Astrocyte of the cerebellum (primary cell): ENCODE data around the gene CCDC9B.
A peak's percentile ranks its signal among the peaks of the same experiment; 100 is the strongest.

Experiments used
- DNase-seq: peaks from one replicate; pipeline ENCODE4 v3.0.0-alpha.2; 2011; ENCODE audit warnings: low read depth
- H3K4me3 ChIP-seq: 2 replicates; pipeline ENCODE4 v1.5.1; 2011; ENCODE audit warnings: mild to moderate bottlenecking, low read depth, low read length, moderate library complexity
- in situ Hi-C: cut with HindIII; loops from 2 replicates; pipeline ENCODE4 v1.10.0; 2017; ENCODE audit warnings: low sequenced_read_pairs
- TF ChIP-seq, protein P1 (sequence below): IDR thresholded peaks from 2 replicates; pipeline ENCODE4 v1.5.1; 2012; ENCODE audit warnings: low read length, low read depth, moderate library complexity, mild to moderate bottlenecking; ENCODE audit errors: missing control alignments

Gene CCDC9B

DNA sequence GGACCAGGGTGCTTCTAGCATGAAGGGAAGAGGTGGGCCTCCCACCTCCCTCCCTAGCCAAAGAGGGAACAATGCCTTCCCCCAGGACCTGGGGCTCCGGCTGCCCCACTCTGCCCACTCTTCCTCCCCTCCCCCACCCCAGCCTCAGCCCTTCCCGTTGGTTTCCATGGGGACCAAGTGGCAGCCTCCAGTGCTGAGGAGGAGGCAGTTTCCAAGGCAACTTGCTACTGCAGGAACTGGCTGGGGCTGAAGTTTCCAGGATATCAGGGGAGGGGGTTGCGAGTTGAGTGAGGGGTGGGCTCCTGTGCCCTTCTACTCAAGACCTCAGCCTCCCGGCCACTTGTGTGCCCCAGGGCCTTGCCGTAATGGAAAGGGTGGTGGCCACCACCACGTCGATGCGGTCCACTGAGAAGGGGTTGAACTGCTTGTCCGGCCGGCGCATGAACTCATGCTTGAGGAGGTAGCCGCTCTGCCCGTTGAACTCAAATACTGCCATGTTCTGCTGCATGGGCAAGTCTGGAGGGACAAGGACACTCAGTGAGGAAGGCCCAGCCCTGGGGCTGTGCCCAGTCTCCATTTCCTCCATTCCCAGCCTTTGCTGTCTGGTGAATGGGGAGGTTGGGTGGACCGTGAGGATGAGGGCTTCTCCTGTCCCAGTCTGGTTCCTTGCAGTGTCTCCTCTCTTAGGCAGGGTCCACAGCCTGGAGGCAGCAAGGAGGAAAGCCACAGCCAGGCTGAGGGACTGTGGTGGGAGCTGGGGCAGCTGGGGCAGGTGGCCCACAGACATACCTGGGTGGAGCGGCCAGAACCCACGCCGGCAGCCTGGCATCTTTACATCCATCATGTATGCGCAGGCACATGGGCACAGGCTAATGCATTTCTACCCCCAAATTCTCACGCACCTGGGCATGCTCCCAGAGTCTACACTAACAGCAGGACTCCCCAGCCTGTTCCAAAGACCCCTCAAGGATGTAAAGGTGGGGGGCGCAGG lies 46.5 kb downstream of the CCDC9B start:
- DNase-seq, result no peak
- in situ Hi-C loops, result no loop called here
- no peak overlapping the region for H3K4me3 ChIP-seq
- TF ChIP-seq, protein P1, sequence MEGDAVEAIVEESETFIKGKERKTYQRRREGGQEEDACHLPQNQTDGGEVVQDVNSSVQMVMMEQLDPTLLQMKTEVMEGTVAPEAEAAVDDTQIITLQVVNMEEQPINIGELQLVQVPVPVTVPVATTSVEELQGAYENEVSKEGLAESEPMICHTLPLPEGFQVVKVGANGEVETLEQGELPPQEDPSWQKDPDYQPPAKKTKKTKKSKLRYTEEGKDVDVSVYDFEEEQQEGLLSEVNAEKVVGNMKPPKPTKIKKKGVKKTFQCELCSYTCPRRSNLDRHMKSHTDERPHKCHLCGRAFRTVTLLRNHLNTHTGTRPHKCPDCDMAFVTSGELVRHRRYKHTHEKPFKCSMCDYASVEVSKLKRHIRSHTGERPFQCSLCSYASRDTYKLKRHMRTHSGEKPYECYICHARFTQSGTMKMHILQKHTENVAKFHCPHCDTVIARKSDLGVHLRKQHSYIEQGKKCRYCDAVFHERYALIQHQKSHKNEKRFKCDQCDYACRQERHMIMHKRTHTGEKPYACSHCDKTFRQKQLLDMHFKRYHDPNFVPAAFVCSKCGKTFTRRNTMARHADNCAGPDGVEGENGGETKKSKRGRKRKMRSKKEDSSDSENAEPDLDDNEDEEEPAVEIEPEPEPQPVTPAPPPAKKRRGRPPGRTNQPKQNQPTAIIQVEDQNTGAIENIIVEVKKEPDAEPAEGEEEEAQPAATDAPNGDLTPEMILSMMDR, result no peak

DNA sequence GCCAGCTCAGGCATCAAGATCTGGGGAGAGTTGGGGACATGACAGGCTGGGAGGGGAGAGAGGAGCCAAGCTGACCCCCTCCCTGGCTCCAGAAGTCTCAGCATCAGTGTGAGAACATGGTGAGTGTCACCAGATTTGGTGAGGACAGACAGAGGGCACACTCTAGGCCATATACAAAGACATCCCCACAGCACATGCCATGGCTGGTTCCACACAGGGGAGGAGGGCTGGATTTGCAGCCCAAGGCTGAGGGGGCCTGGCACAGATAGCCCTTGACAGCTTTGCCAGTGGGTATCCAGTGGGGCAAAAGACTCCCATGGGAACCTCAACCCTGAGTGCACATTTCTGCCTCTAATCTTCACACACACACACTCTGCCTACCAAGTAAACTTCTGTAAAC lies 47.7 kb downstream of the CCDC9B start:
- no peak for DNase-seq
- H3K4me3 ChIP-seq, result no peak overlapping the region
- in situ Hi-C loops, result no loop called here
- TF ChIP-seq, protein P1, result no peak

DNA sequence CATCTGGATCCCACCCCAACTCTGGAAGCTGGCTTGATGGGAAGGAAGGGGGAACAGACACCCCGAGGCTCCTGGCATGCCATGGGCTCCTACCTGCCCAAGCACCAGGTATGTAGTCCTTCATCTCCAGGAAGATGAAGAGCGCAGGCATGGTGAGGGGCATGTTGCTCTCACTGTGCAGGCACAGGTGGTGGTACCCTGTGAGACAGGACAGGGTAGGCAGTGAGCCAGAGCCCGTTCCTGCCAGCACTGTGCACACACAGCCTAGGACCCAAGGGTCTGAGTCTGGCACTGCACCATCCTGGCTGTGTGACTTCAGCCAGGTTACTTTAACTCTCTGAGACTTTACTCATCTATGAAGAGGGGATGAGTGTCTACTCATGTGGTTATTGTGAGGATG lies 48.5 kb downstream of the CCDC9B start:
- DNase-seq, result no peak
- in situ Hi-C loops, result no loop called here
- H3K4me3 ChIP-seq, result no peak overlapping the region
- TF ChIP-seq, protein P1, result no peak

DNA sequence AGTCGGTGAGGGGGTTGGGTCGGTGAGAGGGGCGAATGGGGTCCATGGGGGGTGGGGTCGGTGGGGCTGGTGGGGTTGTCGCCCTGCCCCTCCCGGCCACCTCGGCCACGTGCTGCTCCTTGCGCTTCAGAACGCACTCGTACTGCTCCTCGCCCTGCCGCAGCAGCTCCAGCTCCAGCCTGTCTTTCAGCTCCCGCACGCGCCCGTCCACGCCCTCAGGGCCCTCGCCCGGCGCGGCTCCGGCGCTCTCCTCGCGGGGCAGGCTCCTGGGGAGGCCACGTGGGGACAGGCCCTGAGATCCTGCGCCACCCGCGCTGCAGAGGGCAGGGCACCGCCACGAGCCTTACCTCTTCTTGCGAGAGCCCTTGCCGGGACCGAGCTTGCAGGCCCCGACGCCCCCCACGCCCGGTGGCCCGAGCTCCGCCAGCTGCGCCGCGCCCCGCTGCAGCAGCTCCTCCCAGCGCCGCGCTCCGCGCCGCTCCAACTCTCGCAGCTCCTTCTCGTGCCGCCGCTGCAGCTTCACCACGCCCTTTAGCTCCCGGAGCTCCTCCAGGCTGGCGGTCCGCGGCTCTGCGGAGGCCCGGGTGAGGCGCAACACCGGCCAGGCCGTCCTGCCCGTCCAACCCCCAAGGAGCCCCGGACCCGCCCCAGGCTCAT lies 49.7 kb downstream of the CCDC9B start:
- in situ Hi-C loops, result no loop called here
- TF ChIP-seq, protein P1, result no peak
- H3K4me3 ChIP-seq, result peak overlapping the region; percentile 34
- DNase-seq, result no peak

DNA sequence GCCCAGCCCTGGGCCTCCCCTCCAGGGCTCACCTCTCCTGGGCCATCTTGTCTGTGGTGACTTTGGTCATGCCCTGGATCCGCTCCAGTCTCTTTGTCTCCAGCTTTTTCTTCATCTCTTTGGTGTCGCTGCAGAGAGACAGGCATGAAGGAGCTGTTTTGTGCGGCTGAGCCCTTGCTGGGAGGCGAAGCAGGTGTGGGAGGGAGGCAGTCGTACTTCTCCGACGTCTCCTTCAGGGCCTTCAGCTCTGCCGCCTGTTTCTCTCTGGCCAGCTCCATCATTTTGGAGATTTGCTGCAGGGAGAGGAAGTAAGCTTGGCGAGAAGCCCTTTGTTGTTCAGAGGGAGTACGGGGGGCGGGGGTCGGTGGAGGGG lies 50.2 kb downstream of the CCDC9B start:
- in situ Hi-C loops, result no loop called here
- no peak overlapping the region for H3K4me3 ChIP-seq
- TF ChIP-seq, protein P1, result no peak
- DNase-seq, result no peak

DNA sequence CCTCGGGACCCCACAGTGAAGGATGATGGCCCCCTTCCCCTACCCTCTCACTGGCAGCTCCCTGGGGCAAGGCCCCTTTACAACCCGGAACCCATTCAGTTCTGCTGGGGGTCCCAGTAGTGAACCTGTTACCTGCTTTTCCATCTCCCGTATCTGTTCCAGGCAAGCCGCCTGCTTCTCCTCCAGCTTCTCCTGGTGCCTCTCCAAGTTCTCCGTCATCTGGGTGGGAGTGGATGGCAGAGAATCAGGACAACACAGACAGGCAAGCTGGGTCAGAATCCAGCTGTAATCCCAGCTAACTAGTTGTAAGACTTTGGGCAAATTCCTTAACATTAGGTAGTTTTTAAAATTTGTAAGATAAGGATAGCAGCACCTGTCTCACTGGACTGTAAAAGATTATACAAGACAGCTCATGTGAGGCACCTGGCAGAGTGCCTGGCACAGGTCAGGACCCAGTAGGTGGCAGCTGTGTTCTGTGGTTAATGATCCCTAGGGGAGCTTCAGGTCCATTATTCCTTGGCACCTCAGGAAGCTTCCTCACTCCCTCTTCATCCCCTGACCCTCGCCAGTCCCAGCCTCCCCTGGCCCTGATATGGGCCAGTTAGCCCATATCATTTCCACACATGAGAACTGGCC lies 51.5 kb downstream of the CCDC9B start:
- TF ChIP-seq, protein P1, result no peak
- in situ Hi-C loops, result no loop called here
- DNase-seq, result no peak
- no peak overlapping the region for H3K4me3 ChIP-seq
